Measurements from ENCODE around the gene TNFRSF14. TPM values are rescaled to one million over a fixed set of nuclear protein-coding genes. Genes with fewer than 3 reads are reported as not detected.

Gene TNFRSF14
- total and polyA plus RNA-seq, 2 donors (not counting 1 experiment from before 2014, with no cell fraction given), result 239 to 427 TPM

GRCh38 chr1:2604844-2605508 is 48.8 kb downstream of the TNFRSF14 start:
- WGBS (ENCODE audit: insufficient coverage), result 67% methylated on average over 11 of the region's 14 CpGs
- peaks cover 14% of the 10 kb centered on the region for H3K27me3 Mint-ChIP-seq

More at GRCh38 chr1:2604844-2605508, 48.8 kb downstream of the TNFRSF14 start:
- no peaks in the 10 kb centered on the region for H3K36me3 ChIP-seq (replicated peaks in 1 of 2; ENCODE audit: control extremely low read depth in 1 of 2, control insufficient read depth in 1 of 2, extremely low read depth in 1 of 2, insufficient read depth in 2 of 2, low read length in 1 of 2)
- no peak overlapping the region for H3K4me2 ChIP-seq (replicated peaks; ENCODE audit: low read depth, low read length, poor library complexity, severe bottlenecking)
- H3K79me2 ChIP-seq (ENCODE audit: control insufficient read depth, insufficient read depth, low read length), result no peaks in the 10 kb centered on the region
- peaks cover 4% of the 10 kb centered on the region for H3K9me3 Mint-ChIP-seq (ENCODE audit: insufficient read depth)
- no peaks in the 10 kb centered on the region for H4K20me1 ChIP-seq (ENCODE audit: control insufficient read depth, insufficient read depth, low read length, poor library complexity, severe bottlenecking)
- no peak overlapping the region for H3K4me3 Mint-ChIP-seq
- no peak overlapping the region for H2AFZ ChIP-seq (ENCODE audit: insufficient read depth, low read depth, low read length, poor library complexity, severe bottlenecking)
- H3K27ac ChIP-seq (ENCODE audit: low read length in 2 of 2), result no peak overlapping the region
- no peak overlapping the region for H3K4me3 ChIP-seq (ENCODE audit: control extremely low read depth in 1 of 5, extremely low read depth in 1 of 5, insufficient read depth in 1 of 5, low read depth in 2 of 5, low read length in 4 of 5)
- ATAC-seq (ENCODE audit: low read depth) (no peak), DNase-seq (no peak)
- H3K9me3 ChIP-seq (ENCODE audit: control extremely low read depth in 1 of 3, control insufficient read depth in 2 of 3, insufficient read depth in 1 of 3, low read length in 2 of 3), result no peaks in the 10 kb centered on the region
- ChIA-PET POLR2A (no interaction called here), CTCF (no interaction called here)
- H3K9ac ChIP-seq (ENCODE audit: low read length), result no peak overlapping the region
- H3K27ac Mint-ChIP-seq, result no peak overlapping the region
- H3K4me1 Mint-ChIP-seq, result no peaks in the 10 kb centered on the region
- TF ChIP-seq, protein P1, sequence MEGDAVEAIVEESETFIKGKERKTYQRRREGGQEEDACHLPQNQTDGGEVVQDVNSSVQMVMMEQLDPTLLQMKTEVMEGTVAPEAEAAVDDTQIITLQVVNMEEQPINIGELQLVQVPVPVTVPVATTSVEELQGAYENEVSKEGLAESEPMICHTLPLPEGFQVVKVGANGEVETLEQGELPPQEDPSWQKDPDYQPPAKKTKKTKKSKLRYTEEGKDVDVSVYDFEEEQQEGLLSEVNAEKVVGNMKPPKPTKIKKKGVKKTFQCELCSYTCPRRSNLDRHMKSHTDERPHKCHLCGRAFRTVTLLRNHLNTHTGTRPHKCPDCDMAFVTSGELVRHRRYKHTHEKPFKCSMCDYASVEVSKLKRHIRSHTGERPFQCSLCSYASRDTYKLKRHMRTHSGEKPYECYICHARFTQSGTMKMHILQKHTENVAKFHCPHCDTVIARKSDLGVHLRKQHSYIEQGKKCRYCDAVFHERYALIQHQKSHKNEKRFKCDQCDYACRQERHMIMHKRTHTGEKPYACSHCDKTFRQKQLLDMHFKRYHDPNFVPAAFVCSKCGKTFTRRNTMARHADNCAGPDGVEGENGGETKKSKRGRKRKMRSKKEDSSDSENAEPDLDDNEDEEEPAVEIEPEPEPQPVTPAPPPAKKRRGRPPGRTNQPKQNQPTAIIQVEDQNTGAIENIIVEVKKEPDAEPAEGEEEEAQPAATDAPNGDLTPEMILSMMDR (IDR thresholded peaks at IDR 0.05), result no peak
- TF ChIP-seq EZH2 (IDR thresholded peaks at IDR 0.05; ENCODE audit: borderline replicate concordance, insufficient read depth, low read depth, low read length, poor library complexity, severe bottlenecking), result no peak
- intact Hi-C loops (cut with micrococcal nuclease), result no loop called here
- no peaks in the 10 kb centered on the region for H3K4me1 ChIP-seq (ENCODE audit: control insufficient read depth in 2 of 2, insufficient read depth in 2 of 2, low read length in 2 of 2)
- peaks cover 0 to 5% (median 1%) of the 10 kb centered on the region in 4 experiments for H3K27me3 ChIP-seq (replicated peaks in 1 of 4; ENCODE audit: control extremely low read depth in 1 of 4, control insufficient read depth in 3 of 4, insufficient read depth in 4 of 4, low read length in 3 of 4)

All from B cell (primary cell).